SH-SY5Y (cell line): ENCODE data around the gene CYTL1.

Source experiments
- GATA2 ChIP-seq: IDR thresholded peaks from 2 replicates; pipeline ENCODE4 v1.6.1; 2011; ENCODE audit warnings: mild to moderate bottlenecking, low read depth, low read length
- GATA3 ChIP-seq: IDR thresholded peaks from 2 replicates; pipeline ENCODE4 v1.6.1; 2011; ENCODE audit warnings: low read depth, mild to moderate bottlenecking, low read length, moderate library complexity

GRCh38 chr4:4995103-4995907, 24.0 kb downstream of the CYTL1 start:
- TF ChIP-seq GATA2 (no peak), GATA3 (no peak)
